Suprapubic skin (tissue), 3 donors: ENCODE data around the gene PPP2R5C.

Source experiments
- CTCF ChIP-seq, 2 donors: fragments of 200-600 bp in 1 of 2; fragments of 450-650 bp in 1 of 2; sonication (generic) in 1 of 2; IDR thresholded peaks; one replicate each; pipeline ENCODE4 v1.5.1; 2016 to 2019; ENCODE audit warnings: antibody characterized with exemption in 2 of 2, mild to moderate bottlenecking in 1 of 2, moderate library complexity in 1 of 2
- EP300 ChIP-seq: sonication (generic); formaldehyde crosslinking; IDR thresholded peaks from one replicate; pipeline ENCODE4 v1.6.1; 2017; ENCODE audit warnings: antibody characterized with exemption

GRCh38 chr14:101862177-101862576 lies 100.7 kb downstream of the PPP2R5C start:
- TF ChIP-seq CTCF (IDR thresholded peaks at IDR 0.05) (no peak), EP300 (no peak)
